ENCODE measurements around the gene DDR2. TPM values are rescaled to one million over a fixed set of nuclear protein-coding genes. Genes with fewer than 3 reads are reported as not detected.
"Not testable (repeated sequence)": the region's sequence is repeated elsewhere in the genome, so short reads cannot be mapped to it uniquely, and the experiment has no call there.

DDR2 gene
- total RNA-seq, 1 donor from 2014 or later, result 0.33 TPM

DNA sequence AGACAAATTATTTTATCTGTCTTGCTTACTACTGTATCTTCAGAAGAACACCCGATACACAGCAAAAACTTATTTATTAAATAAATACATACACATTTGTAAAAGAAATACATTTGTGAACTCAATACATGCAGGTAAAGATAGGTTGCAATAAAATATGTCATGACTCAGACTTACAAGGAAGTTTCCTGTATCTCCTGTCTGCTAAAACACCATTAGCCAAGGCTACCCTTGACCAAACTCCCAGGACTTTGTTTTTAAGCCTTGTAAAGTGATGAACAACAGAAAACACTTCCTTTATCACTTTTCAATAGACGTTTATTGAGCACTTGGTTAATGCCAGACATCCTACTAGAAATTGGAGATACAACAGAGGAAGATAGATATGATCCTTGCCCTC, 101.8 kb downstream of the DDR2 start:
- H3K36me3 Mint-ChIP-seq (ENCODE audit: low read depth, unreplicated experiment), result no peaks in the 10 kb centered on the region
- no peaks in the 10 kb centered on the region for H3K9me3 Mint-ChIP-seq (ENCODE audit: unreplicated experiment)
- no peak for DNase-seq (ENCODE audit: low spot score)
- H3K27me3 Mint-ChIP-seq (ENCODE audit: unreplicated experiment), result no peaks in the 10 kb centered on the region
- H3K27ac Mint-ChIP-seq (ENCODE audit: unreplicated experiment), result no peak overlapping the region
- H3K4me1 Mint-ChIP-seq (ENCODE audit: unreplicated experiment), result peaks cover 5% of the 10 kb centered on the region
- H3K4me3 Mint-ChIP-seq (ENCODE audit: unreplicated experiment), result no peak overlapping the region
- TF ChIP-seq, protein P1, sequence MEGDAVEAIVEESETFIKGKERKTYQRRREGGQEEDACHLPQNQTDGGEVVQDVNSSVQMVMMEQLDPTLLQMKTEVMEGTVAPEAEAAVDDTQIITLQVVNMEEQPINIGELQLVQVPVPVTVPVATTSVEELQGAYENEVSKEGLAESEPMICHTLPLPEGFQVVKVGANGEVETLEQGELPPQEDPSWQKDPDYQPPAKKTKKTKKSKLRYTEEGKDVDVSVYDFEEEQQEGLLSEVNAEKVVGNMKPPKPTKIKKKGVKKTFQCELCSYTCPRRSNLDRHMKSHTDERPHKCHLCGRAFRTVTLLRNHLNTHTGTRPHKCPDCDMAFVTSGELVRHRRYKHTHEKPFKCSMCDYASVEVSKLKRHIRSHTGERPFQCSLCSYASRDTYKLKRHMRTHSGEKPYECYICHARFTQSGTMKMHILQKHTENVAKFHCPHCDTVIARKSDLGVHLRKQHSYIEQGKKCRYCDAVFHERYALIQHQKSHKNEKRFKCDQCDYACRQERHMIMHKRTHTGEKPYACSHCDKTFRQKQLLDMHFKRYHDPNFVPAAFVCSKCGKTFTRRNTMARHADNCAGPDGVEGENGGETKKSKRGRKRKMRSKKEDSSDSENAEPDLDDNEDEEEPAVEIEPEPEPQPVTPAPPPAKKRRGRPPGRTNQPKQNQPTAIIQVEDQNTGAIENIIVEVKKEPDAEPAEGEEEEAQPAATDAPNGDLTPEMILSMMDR (IDR thresholded peaks at IDR 0.05; ENCODE audit: unreplicated experiment), result no peak

DNA sequence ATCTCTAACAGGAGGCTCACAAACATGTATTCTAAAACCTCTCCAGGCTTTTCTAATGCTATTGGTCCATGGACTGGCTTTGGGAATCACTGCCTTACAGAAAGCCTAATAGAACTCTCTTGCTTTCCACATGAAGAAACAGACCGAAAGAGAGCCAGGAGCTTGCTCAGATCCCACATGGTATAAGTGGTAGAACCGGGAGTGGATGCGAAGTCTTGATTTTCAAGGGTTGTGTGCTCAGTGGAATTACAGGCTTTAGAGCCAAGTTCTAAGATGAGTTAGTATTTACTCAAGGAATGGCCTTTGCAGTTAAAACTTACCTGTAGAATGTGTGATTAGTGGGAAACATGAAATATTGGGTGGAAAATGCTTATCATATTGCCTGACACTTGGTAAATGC, 103.9 kb downstream of the DDR2 start:
- Mint-ChIP-seq H3K27me3 (ENCODE audit: unreplicated experiment) (no peaks in the 10 kb centered on the region), H3K9me3 (ENCODE audit: unreplicated experiment) (no peaks in the 10 kb centered on the region), H3K4me3 (ENCODE audit: unreplicated experiment) (no peak overlapping the region), H3K27ac (ENCODE audit: unreplicated experiment) (no peak overlapping the region), H3K36me3 (ENCODE audit: low read depth, unreplicated experiment) (no peaks in the 10 kb centered on the region), H3K4me1 (ENCODE audit: unreplicated experiment) (peaks cover 5% of the 10 kb centered on the region)
- DNase-seq (ENCODE audit: low spot score), result no peak
- TF ChIP-seq, protein P1 (IDR thresholded peaks at IDR 0.05; ENCODE audit: unreplicated experiment), result no peak

DNA sequence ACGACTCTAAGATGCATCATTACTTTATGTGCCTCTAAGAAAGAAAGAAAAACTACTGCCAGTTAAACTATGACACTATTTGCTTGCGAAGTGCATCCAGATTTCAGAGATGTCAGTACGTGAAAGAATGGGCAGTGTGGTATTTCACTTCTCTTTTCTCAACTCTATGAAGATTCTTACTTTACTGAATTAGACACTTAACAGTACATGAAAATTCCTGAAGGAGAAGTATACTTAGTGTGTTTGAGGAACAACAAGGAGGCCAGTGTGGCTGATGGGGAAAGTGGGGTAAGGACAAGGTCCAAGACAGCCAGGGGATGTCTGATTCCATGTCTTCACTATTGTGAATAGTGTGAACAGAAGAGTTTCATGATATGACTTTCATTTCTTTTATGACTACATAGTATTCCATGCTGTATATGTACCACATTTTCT, 104.4 kb downstream of the DDR2 start:
- Mint-ChIP-seq H3K27ac (ENCODE audit: unreplicated experiment) (no peak overlapping the region), H3K4me1 (ENCODE audit: unreplicated experiment) (peaks cover 4% of the 10 kb centered on the region), H3K4me3 (ENCODE audit: unreplicated experiment) (no peak overlapping the region), H3K9me3 (ENCODE audit: unreplicated experiment) (no peaks in the 10 kb centered on the region), H3K36me3 (ENCODE audit: low read depth, unreplicated experiment) (no peaks in the 10 kb centered on the region), H3K27me3 (ENCODE audit: unreplicated experiment) (no peaks in the 10 kb centered on the region)
- no peak for DNase-seq (ENCODE audit: low spot score)
- TF ChIP-seq, protein P1 (IDR thresholded peaks at IDR 0.05; ENCODE audit: unreplicated experiment), result no peak

DNA sequence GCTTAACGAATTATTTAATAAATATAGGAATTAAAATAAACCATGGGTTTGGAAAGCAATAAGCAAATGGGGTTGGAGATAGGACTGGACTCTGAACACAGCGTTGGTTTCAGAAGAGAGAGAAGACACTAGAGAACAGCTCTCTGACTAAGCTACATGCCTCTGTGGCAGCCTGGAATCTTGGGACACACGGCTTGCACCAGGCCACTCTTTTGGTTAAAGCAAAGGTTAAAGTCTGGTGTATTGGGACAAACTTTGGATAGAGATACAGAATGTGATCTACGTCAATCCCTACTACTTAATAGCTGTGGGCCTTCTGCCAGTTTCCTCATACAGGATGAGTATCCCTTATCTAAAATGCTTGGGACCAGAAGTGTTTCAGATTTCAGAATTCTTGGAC, 108.5 kb downstream of the DDR2 start:
- H3K4me1 Mint-ChIP-seq (ENCODE audit: unreplicated experiment), result no peaks in the 10 kb centered on the region
- DNase-seq (ENCODE audit: low spot score), result no peak
- H3K9me3 Mint-ChIP-seq (ENCODE audit: unreplicated experiment), result no peaks in the 10 kb centered on the region
- TF ChIP-seq, protein P1 (IDR thresholded peaks at IDR 0.05; ENCODE audit: unreplicated experiment), result no peak
- H3K4me3 Mint-ChIP-seq (ENCODE audit: unreplicated experiment), result no peak overlapping the region
- H3K27ac Mint-ChIP-seq (ENCODE audit: unreplicated experiment), result no peak overlapping the region
- H3K36me3 Mint-ChIP-seq (ENCODE audit: low read depth, unreplicated experiment), result no peaks in the 10 kb centered on the region
- H3K27me3 Mint-ChIP-seq (ENCODE audit: unreplicated experiment), result no peaks in the 10 kb centered on the region

DNA sequence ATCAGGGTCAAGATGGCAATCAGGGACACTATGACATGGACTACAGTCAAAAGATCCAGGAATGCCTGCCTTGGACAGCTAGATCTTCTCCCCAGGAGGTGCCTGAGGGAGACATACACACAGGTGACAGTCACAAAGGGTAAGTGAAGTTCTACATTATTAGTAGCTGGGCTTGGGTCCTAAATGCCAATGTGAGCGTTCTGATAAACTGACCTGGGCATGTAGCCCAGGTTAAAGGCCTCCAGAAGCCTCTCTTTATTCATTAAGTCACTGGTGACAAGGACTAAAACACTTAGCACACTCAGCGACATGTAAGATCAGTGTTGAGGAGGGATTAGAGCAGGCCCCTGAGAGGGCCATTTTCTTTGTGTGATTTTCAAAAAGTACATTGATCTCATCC, 109.3 kb downstream of the DDR2 start:
- Mint-ChIP-seq H3K36me3 (ENCODE audit: low read depth, unreplicated experiment) (no peaks in the 10 kb centered on the region), H3K9me3 (ENCODE audit: unreplicated experiment) (no peaks in the 10 kb centered on the region), H3K27me3 (ENCODE audit: unreplicated experiment) (no peaks in the 10 kb centered on the region), H3K4me3 (ENCODE audit: unreplicated experiment) (no peak overlapping the region), H3K4me1 (ENCODE audit: unreplicated experiment) (no peaks in the 10 kb centered on the region), H3K27ac (ENCODE audit: unreplicated experiment) (no peak overlapping the region)
- DNase-seq (ENCODE audit: low spot score), result no peak
- TF ChIP-seq, protein P1 (IDR thresholded peaks at IDR 0.05; ENCODE audit: unreplicated experiment), result no peak

DNA sequence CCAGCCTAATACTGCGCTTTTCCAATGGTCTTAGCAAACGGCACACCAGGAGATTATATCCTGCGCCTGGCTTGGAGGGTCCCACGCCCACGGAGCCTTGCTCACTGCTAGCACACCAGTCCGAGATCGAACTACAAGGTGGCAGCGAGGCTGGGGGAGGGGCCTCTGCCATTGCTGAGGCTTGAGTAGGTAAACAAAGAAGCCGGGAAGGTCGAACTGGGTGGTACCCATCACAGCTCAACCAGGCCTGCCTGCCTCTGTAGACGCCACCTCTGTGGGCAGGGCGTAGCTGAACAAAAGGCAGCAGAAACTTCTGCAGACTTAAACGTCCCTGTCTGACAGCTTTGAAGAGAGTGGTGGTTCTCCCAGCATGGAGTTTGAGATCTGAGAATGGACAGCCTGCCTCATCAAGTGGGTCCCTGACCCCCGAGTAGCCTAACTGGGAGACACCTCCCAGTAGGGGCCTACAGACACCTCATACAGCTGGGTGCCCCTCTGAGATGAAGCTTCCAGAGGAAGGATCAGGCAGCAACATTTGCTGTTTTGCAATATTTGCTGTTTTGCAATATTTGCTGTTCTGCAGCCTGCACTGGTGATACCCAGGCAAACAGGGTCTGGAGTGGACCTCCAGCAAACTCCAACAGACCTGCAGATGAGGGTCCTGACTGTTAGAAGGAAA, 114.1 kb downstream of the DDR2 start:
- H3K27ac Mint-ChIP-seq (ENCODE audit: unreplicated experiment), result not testable (repeated sequence)

More for the DNA sequence above, 114.1 kb downstream of the DDR2 start:
- not testable (repeated sequence) for H3K4me1 Mint-ChIP-seq (ENCODE audit: unreplicated experiment); H3K9me3 Mint-ChIP-seq (ENCODE audit: unreplicated experiment); H3K4me3 Mint-ChIP-seq (ENCODE audit: unreplicated experiment); H3K27me3 Mint-ChIP-seq (ENCODE audit: unreplicated experiment); H3K36me3 Mint-ChIP-seq (ENCODE audit: low read depth, unreplicated experiment); DNase-seq (ENCODE audit: low spot score)
